Measurements from ENCODE around the gene PSMD9. TPM values are rescaled to one million over a fixed set of nuclear protein-coding genes. Genes with fewer than 3 reads are reported as not detected.

Gene PSMD9
- total and polyA plus RNA-seq, 10 donors: 29.6 to 62.6 (median 46.6) TPM

DNA sequence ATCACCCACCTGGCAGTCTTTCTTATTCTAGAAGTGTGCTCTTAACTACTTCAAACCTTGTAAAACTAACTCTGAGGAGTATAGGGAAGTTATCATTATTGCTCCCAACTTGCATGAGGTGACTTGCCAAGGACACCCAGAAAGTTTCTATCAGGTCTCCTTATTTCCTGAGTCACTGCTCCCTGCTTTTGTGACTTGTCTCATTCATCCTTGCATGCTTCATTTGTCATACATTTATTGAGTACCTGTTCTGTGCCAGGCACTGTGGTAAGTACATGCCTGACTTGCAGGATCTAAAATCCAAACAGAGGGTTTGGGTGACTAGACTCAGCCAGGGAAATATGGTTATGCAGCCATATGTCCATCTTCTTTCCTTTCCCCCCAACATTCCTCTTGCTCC is 55.3 kb downstream of the PSMD9 start:
- no peaks in the 10 kb centered on the region for H3K27me3 ChIP-seq (replicated peaks in 1 of 7)
- no peaks in the 10 kb centered on the region for H3K9me3 ChIP-seq
- H3K27ac ChIP-seq: no peak overlapping the region
- H3K4me1 ChIP-seq: no peaks in the 10 kb centered on the region
- H3K4me3 ChIP-seq: no peak overlapping the region
- intact Hi-C loops (cut with DNase I; ENCODE audit: low total_unique reads): no loop called here
- TF ChIP-seq POLR2AphosphoS5 (IDR thresholded peaks at IDR 0.05) (no peak), CTCF (IDR thresholded peaks at IDR 0.05 in 8 of 11, conservative IDR thresholded peaks at IDR 0.05 in 3 of 11) (no peak), POLR2A (IDR thresholded peaks at IDR 0.05) (no peak)
- DNase-seq: no peak
- H3K36me3 ChIP-seq: peaks cover 0 to 7% (median 0%) of the 10 kb centered on the region in 6 donors

- Histone ChIP-seq H3K4me1 (no peaks in the 10 kb centered on the region), H3K27me3 (replicated peaks in 1 of 7) (no peaks in the 10 kb centered on the region), H3K27ac (no peak overlapping the region), H3K36me3 (peaks cover 0 to 7% (median 0%) of the 10 kb centered on the region in 6 donors), H3K9me3 (no peaks in the 10 kb centered on the region), H3K4me3 (no peak overlapping the region)
- intact Hi-C loops (cut with DNase I; ENCODE audit: low total_unique reads): no loop called here
- 91 to 98% (median 95%) methylated on average over 2 of the region's 2 CpGs for WGBS, 5 donors
- no peak for TF ChIP-seq POLR2AphosphoS5 (IDR thresholded peaks at IDR 0.05)
- no peak for TF ChIP-seq CTCF (IDR thresholded peaks at IDR 0.05 in 8 of 11, conservative IDR thresholded peaks at IDR 0.05 in 3 of 11)
- no peak for TF ChIP-seq POLR2A (IDR thresholded peaks at IDR 0.05)
- DNase-seq: no peak
Measured at GRCh38 chr12:121946313-121947025, 57.9 kb downstream of the PSMD9 start.

- Histone ChIP-seq H3K27ac (no peak overlapping the region), H3K27me3 (replicated peaks in 1 of 7) (no peaks in the 10 kb centered on the region), H3K36me3 (peaks cover 0 to 7% (median 0%) of the 10 kb centered on the region in 6 donors), H3K9me3 (no peaks in the 10 kb centered on the region), H3K4me1 (no peaks in the 10 kb centered on the region), H3K4me3 (no peak overlapping the region)
- intact Hi-C loops (cut with DNase I; ENCODE audit: low total_unique reads): no loop called here
- DNase-seq: no peak
- TF ChIP-seq POLR2AphosphoS5 (IDR thresholded peaks at IDR 0.05): no peak
- no peak for TF ChIP-seq CTCF (IDR thresholded peaks at IDR 0.05 in 8 of 11, conservative IDR thresholded peaks at IDR 0.05 in 3 of 11)
- TF ChIP-seq POLR2A (IDR thresholded peaks at IDR 0.05): no peak
- WGBS, 5 donors: 93 to 98% (median 94%) methylated on average over 2 of the region's 2 CpGs
Measured at GRCh38 chr12:121947981-121948380, 59.4 kb downstream of the PSMD9 start.

- Histone ChIP-seq H3K36me3 (no peaks in the 10 kb centered on the region), H3K4me1 (no peaks in the 10 kb centered on the region), H3K4me3 (no peak overlapping the region), H3K27me3 (replicated peaks in 1 of 7) (no peaks in the 10 kb centered on the region), H3K9me3 (no peaks in the 10 kb centered on the region), H3K27ac (no peak overlapping the region)
- intact Hi-C loops (cut with DNase I; ENCODE audit: low total_unique reads): no loop called here
- no peak for DNase-seq
- WGBS, 5 donors: 67 to 82% (median 74%) methylated on average over 4 of the region's 4 CpGs
- no peak for TF ChIP-seq CTCF (IDR thresholded peaks at IDR 0.05 in 8 of 11, conservative IDR thresholded peaks at IDR 0.05 in 3 of 11)
- no peak for TF ChIP-seq POLR2AphosphoS5 (IDR thresholded peaks at IDR 0.05)
- no peak for TF ChIP-seq POLR2A (IDR thresholded peaks at IDR 0.05)
Measured at GRCh38 chr12:121949648-121950397, 61.2 kb downstream of the PSMD9 start.
